GM19238 (cell line): ENCODE results near the gene LMO7.

ENCODE experiments used
- DNase-seq: peaks from one replicate; pipeline ENCODE4 v3.0.0; 2011; ENCODE audit warnings: low spot score; ENCODE audit not compliant: insufficient read length

The LMO7 gene

GRCh38 chr13:75879656-75880055 lies 243.5 kb downstream of the LMO7 start:
- DNase-seq, result no peak

- no peak for DNase-seq
Observed at GRCh38 chr13:75881109-75881775, 245.1 kb downstream of the LMO7 start.

- DNase-seq, result no peak
Observed at GRCh38 chr13:75882261-75882660, 246.1 kb downstream of the LMO7 start.

DNA sequence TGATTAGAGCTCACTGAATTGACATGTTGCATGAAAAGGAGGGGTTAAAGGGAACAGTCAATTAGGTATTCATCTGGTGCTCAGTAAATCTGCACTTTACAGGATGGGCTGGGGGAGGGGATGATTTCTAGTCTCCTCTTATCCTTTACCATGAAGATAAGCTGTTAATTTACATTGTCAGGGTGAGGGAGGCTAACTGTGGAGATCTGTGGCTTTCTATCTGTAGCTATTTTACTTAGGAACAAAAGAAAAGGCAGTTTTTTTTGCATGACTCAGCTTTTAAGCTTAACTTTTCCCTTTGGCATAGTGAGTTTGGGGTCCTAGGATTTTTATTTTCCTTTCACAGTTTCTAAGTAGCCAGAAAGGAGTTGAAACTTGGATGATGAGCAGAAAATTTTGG lies 253.3 kb downstream of the LMO7 start:
- DNase-seq, result no peak

- DNase-seq, result no peak
Observed at GRCh38 chr13:75895168-75895567, 259.0 kb downstream of the LMO7 start.

DNA sequence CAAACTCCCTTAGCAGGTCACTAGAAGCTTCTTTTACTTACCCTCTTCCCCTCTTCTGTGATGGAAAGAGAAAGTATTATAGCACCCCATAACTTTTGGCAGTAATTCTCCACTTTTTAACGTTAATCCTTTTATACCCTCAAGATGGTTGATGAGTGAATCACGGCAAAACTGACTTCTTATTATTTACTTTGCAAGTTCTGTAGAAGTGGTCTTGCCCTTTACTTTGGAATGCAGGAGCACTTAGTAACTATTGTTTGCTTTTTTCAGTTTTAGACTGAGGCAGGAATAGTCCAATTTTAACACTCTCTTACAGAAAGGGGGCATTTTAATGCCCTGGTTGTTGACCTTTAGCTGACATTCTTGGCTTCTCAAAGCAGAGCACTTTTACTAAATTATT lies 260.1 kb downstream of the LMO7 start:
- no peak for DNase-seq

GRCh38 chr13:75897386-75897785 lies 261.3 kb downstream of the LMO7 start:
- DNase-seq, result no peak

DNA sequence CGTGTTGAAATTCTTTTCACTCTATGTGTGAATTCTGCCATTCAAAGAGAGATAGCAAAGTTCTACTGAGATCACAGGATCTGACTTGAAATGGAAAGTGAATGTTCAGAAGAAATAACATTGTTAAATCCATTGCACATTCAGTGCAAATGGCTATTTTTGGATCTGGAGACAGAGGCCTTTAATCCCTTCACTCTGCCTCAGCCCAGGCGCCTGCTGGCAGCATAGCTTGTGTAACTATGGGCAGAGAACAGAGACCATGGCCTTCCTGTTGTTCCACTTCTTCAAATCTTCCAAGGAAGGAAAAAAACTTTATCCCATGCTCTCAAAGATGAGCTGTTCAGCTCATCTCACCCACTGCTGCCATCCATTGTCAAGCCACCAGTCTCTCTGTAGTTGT lies 265.4 kb downstream of the LMO7 start:
- DNase-seq, result no peak

- DNase-seq, result no peak
Observed at GRCh38 chr13:75902166-75903104, 266.3 kb downstream of the LMO7 start.

DNA sequence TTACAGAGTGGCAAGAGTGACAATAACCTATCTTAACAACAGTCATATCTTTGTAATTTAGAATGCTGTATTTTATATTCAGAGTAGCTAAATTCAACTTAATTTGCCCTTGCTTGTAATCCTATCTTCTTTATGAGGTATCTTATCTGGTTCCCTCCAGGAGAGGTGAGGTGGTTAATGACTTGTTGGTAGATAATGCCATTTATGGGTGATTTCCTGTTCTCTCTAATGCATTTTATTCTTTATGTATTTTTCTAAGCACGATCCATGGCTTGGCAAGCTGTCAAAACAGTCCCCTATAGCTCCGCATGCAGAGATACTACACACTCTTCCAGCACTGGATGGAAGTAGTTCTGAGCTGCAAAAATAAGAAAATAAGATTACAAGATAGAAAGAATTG lies 267.9 kb downstream of the LMO7 start:
- DNase-seq, result no peak

GRCh38 chr13:75906315-75906714 lies 270.2 kb downstream of the LMO7 start:
- no peak for DNase-seq

DNA sequence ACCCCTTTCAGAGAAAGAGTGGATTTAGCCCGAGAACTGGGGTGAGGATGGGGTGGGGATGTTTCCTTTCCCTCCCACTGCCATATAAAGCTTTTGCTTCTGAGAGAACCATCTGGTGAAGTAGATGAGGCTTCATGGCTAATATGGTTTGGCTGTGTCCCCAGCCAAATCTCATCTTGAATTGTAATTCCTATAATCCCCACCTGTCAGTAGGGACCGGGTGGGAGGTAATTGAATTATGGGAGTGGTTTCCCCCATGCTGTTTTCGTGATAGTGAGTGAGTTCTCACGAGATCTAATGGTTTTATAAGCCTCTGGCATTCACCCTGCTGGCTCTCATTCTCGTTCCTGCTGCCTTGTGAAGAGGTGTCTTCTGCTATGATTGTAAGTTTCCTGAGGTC lies 270.9 kb downstream of the LMO7 start:
- DNase-seq, result no peak

DNA sequence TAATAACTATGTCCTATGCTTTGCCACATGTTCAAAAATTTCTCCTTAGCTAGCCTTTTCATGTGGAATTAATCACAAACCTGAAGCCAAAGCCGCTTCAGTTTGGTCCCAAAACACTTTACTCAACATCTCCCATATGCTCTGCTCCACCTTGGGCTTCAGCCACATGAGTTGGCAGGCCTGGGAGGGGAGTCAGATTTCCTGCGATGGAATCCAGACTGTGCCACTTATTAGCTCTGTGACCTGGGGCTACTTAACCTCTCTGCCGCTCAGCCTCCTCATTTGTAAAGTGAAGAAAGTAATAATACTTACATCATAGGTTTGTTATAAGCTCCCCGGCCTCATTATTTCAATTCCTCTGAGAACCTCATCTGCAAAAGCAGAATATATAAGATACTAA lies 272.0 kb downstream of the LMO7 start:
- no peak for DNase-seq
